OCI-LY1 (cell line): ENCODE results near the gene ATG14.

Experiments used
- EZH2 ChIP-seq: fragments of 200-600 bp; sonication (generic), shearing (Covaris generic); IDR thresholded peaks from 2 replicates; pipeline ENCODE4 v1.8.0; 2017; ENCODE audit warnings: borderline replicate concordance, mixed run types, mild to moderate bottlenecking, antibody characterized with exemption, low read length, moderate library complexity, mixed read lengths
- TF ChIP-seq, protein P1 (sequence below): fragments of 200-600 bp; sonication (generic), shearing (Covaris generic); IDR thresholded peaks from 2 replicates; pipeline ENCODE4 v1.5.1; 2017; ENCODE audit warnings: mild to moderate bottlenecking, antibody characterized with exemption, low read length, moderate library complexity, mixed read lengths

DNA sequence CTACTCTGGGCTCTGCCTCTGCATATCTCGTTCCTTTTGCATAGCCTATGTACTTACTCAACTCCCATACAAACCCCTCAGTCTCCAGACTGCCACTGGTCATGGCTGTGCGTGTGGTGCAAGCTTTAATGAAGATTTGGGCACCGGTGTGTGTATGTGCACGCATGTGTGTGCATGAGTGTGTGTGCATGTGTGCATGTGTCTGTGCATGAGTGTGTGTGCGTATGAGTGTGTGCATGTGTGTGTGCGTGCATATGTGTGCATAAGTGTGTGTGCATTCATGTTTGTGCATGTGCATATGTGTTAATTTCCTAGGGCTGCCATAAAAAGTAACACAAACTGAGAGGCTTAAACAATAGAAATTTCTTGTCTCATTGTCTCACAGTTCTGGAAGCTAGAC is 45.9 kb upstream of the ATG14 start:
- TF ChIP-seq EZH2, result no peak
- TF ChIP-seq, protein P1, sequence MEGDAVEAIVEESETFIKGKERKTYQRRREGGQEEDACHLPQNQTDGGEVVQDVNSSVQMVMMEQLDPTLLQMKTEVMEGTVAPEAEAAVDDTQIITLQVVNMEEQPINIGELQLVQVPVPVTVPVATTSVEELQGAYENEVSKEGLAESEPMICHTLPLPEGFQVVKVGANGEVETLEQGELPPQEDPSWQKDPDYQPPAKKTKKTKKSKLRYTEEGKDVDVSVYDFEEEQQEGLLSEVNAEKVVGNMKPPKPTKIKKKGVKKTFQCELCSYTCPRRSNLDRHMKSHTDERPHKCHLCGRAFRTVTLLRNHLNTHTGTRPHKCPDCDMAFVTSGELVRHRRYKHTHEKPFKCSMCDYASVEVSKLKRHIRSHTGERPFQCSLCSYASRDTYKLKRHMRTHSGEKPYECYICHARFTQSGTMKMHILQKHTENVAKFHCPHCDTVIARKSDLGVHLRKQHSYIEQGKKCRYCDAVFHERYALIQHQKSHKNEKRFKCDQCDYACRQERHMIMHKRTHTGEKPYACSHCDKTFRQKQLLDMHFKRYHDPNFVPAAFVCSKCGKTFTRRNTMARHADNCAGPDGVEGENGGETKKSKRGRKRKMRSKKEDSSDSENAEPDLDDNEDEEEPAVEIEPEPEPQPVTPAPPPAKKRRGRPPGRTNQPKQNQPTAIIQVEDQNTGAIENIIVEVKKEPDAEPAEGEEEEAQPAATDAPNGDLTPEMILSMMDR, result no peak
